Central memory CD8-positive, alpha-beta T cell (primary cell): ENCODE data around the gene DMBT1.

ENCODE experiments used
- ATAC-seq: fragments of 150-1000 bp; cut with Tn5 transposase; replicated peaks from 2 replicates; pipeline ENCODE4 v1.10.0; 2022; ENCODE audit warnings: mild to moderate bottlenecking, moderate FRiP score, moderate number of reproducible peaks; ENCODE audit not compliant: poor library complexity, severe bottlenecking; ENCODE audit errors: extremely low read depth
- DNase-seq, 2 donors: peaks; one replicate each; pipeline ENCODE4 v3.0.0; 2021; ENCODE audit warnings: low spot score in 2 of 2
- H3K27ac Mint-ChIP-seq: one replicate; pipeline ENCODE4 v1.8.0; 2022; ENCODE audit warnings: low read depth, mild to moderate bottlenecking, moderate library complexity, mixed read lengths
- H3K27me3 Mint-ChIP-seq: one replicate; pipeline ENCODE4 v1.8.0; 2022; ENCODE audit warnings: mixed read lengths
- H3K36me3 Mint-ChIP-seq: one replicate; pipeline ENCODE4 v1.8.0; 2022; ENCODE audit warnings: mild to moderate bottlenecking, moderate library complexity, mixed read lengths; ENCODE audit not compliant: insufficient read depth
- H3K4me1 Mint-ChIP-seq: one replicate; pipeline ENCODE4 v1.8.0; 2022; ENCODE audit warnings: mixed read lengths
- H3K4me3 Mint-ChIP-seq: one replicate; pipeline ENCODE4 v1.8.0; 2022; ENCODE audit warnings: mild to moderate bottlenecking, moderate library complexity, mixed read lengths
- H3K9me3 Mint-ChIP-seq: one replicate; pipeline ENCODE4 v1.8.0; 2022; ENCODE audit warnings: mixed read lengths

DMBT1 gene

DNA sequence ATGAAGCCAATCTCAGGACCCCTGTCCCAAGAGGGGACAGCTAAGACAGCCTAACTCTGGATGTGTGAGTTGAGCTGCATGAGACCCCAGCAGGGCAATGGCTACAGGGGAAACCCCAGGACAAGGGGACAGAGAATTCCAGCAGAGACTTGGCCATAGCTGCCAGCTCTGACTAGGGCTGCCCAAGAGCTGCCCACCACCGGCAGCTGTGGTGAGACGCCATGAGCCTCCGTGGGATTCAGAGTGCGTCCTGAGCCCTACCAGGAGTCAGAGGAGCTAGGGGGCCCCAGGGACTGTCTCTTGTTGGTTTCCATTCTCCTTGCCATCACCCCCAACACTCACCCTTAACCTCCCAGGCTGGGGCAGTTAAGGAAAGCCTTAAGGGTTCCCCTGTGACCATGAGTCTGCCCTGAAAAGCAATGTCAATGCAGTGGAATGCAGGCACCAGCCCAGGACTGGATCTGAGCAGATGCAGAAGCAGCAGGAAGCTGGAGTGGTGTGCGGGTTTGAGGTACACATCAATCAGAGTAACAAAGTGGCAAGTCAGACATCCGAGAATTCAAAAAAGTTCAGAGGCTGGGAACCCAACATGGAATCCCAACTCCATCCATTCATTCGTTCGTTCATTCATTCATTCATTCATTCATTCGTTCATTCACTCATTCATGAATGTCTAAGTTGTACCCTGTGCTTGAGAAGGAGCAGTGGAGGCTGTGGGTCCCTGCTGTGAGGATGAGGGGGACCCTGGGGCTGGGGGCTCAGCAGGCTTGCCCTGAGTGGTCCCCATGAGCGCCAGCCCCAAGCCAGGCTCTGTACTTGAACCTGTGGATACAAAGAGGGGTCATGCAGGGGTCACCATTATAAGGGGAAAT, 86.2 kb downstream of the DMBT1 start:
- no peak for DNase-seq
- Mint-ChIP-seq H3K27me3 (peaks cover 29% of the 10 kb centered on the region), H3K4me3 (no peak overlapping the region), H3K4me1 (no peaks in the 10 kb centered on the region), H3K9me3 (no peaks in the 10 kb centered on the region), H3K27ac (no peak overlapping the region), H3K36me3 (no peaks in the 10 kb centered on the region)
- ATAC-seq: no peak

DNA sequence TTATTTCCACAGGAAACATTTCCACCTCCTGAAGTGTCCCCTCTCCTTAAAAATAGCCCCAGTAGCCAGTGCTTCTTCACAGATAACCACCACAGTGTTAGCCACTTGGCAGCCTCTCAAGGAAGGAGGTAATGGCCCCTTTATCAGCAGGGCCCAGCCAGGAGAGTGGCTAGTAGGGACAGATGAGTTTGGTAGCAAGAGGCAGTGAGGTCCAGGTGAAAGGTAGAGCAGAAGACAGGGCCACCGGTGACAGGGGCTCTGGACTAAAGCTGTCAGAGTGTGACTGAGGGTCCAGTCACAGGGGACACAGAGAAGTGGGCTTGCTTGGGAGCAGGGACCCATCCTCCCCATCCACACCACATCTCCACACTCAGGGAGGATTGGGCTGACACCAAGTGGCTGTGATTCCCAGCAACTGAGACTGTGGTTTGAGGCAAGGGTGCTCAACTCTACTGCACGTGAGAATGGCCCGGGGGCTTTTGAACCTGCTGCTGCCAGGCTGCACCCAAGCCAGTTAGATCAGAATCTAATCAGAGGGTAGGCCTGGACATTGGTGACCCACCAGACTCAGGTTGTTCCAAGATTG, 86.9 kb downstream of the DMBT1 start:
- H3K36me3 Mint-ChIP-seq: no peaks in the 10 kb centered on the region
- H3K9me3 Mint-ChIP-seq: no peaks in the 10 kb centered on the region
- peaks cover 36% of the 10 kb centered on the region for H3K27me3 Mint-ChIP-seq

DNA sequence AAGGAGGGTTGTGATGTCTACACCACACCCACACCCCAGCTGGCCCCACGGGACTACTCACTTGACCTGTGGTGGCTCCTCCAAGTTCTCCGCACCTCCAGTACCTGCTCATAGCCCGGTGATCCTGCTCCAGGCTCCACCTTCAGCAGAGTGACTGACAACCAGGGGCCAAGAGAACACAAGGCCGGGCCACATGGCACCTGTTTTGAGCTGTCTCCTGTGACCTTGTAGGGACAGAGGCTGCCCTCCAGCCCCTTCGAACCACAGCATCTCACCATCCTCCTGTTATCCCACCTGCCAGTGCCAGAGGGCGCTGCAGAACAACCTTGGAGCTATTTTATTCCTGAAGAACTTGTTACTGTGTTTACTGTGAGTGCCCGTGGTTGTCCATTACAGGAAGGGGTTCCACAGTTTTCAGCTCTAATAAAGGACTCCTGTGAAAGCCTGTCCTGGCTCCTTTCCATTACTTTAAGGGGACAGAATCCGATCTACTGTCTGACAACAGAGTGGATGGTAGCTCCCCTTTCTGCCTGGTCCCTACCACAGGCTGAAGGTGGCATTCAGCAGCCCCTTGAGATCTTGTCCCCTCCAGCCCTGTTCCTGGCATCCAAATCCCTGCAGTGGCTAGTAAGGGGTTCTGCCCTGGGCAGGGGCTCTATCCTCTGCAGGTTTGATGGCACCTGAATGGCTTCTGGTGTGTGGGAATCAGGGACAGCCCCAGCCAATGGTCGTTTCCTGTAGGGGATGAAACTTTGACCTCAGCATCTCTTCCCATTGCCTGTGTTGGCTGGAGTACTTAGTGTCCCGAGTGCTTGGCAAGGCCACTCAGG, 88.3 kb downstream of the DMBT1 start:
- Mint-ChIP-seq H3K27ac (no peak overlapping the region), H3K9me3 (no peaks in the 10 kb centered on the region), H3K27me3 (peaks cover 50% of the 10 kb centered on the region), H3K36me3 (no peaks in the 10 kb centered on the region), H3K4me3 (no peak overlapping the region), H3K4me1 (no peaks in the 10 kb centered on the region)
- no peak for DNase-seq
- ATAC-seq: no peak

More for the DNA sequence above, 86.9 kb downstream of the DMBT1 start:
- Mint-ChIP-seq H3K27ac (no peak overlapping the region), H3K4me1 (no peaks in the 10 kb centered on the region), H3K4me3 (no peak overlapping the region)
- ATAC-seq (no peak), DNase-seq (no peak)

DNA sequence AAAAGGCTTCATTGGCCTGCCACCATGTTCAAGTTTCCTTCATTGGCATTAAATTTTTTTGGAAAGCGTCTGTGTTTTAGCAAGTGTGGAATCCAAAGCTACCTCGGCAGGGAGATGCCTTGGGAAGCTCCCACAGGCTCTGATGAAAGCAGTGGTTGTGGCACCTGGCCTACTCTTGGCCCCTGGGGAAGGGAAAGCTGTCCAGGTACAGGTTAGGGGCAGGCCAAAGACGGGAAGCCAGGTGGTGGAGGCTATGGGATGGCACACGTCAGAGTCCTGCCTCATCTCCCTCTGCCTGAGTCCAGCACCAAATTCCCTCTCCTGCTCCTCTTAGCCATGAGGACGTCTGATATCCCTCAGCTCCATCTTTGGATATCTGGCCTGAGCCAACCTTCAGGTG, 89.3 kb downstream of the DMBT1 start:
- Mint-ChIP-seq H3K9me3 (no peaks in the 10 kb centered on the region), H3K27me3 (peaks cover 61% of the 10 kb centered on the region), H3K27ac (no peak overlapping the region), H3K4me3 (no peak overlapping the region), H3K36me3 (no peaks in the 10 kb centered on the region), H3K4me1 (no peaks in the 10 kb centered on the region)
- no peak for ATAC-seq
- no peak for DNase-seq

DNA sequence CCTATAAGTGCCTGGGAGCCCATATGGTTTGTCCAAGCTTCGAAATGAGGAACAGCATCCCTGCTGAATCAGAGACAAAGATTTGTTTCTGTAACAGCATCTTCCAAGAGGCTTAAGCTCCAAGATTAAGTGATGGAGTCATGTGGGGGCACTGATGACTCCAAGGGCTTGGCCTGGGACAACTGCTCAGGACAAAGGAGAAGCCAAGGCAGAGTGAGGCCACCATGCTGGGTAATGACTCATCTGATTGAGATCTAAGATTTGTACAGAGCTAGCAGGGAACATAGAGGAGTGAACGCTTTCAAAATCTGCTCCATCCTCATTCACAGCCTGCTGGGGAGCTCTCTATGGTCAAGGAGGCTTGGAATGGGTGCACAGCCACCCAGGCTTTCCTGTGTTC, 89.8 kb downstream of the DMBT1 start:
- Mint-ChIP-seq H3K36me3 (no peaks in the 10 kb centered on the region), H3K27ac (no peak overlapping the region), H3K4me3 (no peak overlapping the region), H3K27me3 (peaks cover 65% of the 10 kb centered on the region), H3K9me3 (no peaks in the 10 kb centered on the region), H3K4me1 (no peaks in the 10 kb centered on the region)
- no peak for ATAC-seq
- DNase-seq: no peak

DNA sequence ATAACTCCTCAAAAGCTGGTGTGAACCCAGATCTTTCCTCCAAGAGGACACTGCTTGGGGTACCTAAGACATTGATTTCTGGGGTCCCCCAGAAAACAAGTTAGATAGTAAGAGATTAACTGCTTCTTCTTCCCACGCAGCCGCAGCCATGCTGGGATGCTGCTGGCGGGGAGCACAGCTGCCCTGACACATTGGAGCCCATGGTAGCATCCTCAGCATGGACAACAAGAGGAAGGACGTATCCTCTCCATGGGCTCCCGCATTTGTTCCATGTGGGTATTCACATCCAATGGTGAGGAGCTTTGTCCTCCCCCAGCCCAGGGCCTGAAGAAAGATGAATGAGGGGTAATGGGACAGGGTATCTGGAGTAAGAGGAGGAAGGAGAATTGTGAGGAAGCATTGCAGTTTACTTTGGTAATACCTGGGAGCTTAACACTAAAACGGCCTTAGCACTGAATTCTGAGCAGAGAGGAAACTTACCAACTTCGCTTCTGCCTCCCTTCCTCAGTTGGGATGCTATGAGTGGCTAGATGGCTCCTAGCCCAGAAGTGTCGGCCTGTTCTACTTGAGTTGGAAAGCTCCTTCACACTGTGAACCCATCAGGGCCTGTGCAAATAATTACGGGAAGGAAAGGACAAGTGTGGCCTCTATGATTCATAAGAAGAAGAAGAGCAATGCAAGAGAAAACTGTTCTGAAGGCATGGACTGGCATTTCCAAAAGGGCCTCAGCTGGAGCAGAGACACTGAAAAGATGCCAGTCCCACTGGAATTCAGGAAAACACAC, 95.2 kb downstream of the DMBT1 start:
- Mint-ChIP-seq H3K27ac (no peak overlapping the region), H3K36me3 (no peaks in the 10 kb centered on the region), H3K9me3 (no peaks in the 10 kb centered on the region), H3K27me3 (peaks cover 56% of the 10 kb centered on the region), H3K4me1 (no peaks in the 10 kb centered on the region), H3K4me3 (no peak overlapping the region)
- no peak for DNase-seq
- no peak for ATAC-seq

DNA sequence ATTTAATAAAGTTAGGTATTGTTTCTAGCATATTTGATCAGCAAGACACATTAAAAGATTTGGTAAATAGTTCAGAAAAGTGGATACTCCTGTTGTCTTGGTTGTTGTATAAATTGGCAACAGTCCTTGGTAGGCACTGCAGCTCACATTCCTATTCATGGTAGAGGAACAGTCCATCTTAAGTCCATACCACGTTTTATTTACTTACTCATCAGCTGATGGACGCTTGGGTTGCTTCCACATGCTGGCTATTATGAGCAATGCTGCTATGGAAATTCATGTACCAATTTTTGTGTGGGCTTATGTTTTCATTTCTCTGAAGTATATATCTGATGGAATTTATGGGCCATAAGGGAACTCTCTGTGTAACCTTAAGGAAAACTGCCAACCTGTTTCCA, 95.8 kb downstream of the DMBT1 start:
- no peak for DNase-seq
- ATAC-seq: no peak
- Mint-ChIP-seq H3K4me1 (no peaks in the 10 kb centered on the region), H3K4me3 (no peak overlapping the region), H3K27me3 (peaks cover 50% of the 10 kb centered on the region), H3K9me3 (no peaks in the 10 kb centered on the region), H3K27ac (no peak overlapping the region), H3K36me3 (no peaks in the 10 kb centered on the region)

DNA sequence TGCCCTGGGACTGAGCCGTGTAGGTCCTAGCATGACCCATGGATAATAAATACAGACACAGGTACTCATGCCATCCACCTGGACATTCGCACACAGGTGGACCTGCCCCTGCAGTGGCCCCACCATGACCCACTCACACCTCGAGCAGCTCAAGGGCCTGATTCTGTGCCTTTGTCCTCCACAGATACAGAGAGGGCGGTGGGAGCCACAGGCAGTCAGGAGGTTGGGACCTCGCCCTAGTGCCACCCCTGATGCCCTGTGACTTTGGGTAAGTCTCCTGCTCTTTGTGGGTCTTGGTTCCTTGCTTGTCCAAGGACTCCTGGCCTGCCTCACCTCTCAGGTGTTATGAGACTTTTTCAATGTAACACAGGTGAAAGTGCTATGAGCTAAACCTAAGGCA, 96.2 kb downstream of the DMBT1 start:
- no peaks in the 10 kb centered on the region for H3K36me3 Mint-ChIP-seq
- H3K4me3 Mint-ChIP-seq: no peak overlapping the region
- no peak for DNase-seq
- ATAC-seq: no peak
- H3K4me1 Mint-ChIP-seq: no peaks in the 10 kb centered on the region
- no peak overlapping the region for H3K27ac Mint-ChIP-seq
- peaks cover 46% of the 10 kb centered on the region for H3K27me3 Mint-ChIP-seq
- no peaks in the 10 kb centered on the region for H3K9me3 Mint-ChIP-seq

DNA sequence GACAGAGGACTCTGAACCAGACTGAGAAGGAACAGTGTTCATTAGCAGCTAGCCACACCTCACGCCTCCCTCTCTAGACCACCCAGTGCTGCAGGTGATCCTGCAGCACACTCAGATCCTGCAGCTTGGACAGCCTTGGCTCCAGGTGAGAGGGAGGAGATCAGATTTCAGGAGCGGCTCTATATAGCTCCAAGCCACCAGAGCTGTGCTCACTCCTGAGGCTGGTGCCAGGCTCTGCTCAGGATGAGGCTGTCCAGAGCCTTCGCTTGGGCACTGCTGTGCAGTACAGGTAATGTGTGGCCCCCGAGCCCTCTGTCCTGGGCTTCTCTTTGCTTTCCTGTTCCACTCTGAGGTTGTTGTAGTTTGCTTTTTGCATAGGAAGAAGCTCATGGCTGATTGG, 96.7 kb downstream of the DMBT1 start:
- H3K9me3 Mint-ChIP-seq: no peaks in the 10 kb centered on the region
- no peak overlapping the region for H3K4me3 Mint-ChIP-seq
- ATAC-seq (no peak), DNase-seq (no peak)
- peaks cover 43% of the 10 kb centered on the region for H3K27me3 Mint-ChIP-seq
- H3K27ac Mint-ChIP-seq: no peak overlapping the region
- H3K4me1 Mint-ChIP-seq: no peaks in the 10 kb centered on the region
- no peaks in the 10 kb centered on the region for H3K36me3 Mint-ChIP-seq

DNA sequence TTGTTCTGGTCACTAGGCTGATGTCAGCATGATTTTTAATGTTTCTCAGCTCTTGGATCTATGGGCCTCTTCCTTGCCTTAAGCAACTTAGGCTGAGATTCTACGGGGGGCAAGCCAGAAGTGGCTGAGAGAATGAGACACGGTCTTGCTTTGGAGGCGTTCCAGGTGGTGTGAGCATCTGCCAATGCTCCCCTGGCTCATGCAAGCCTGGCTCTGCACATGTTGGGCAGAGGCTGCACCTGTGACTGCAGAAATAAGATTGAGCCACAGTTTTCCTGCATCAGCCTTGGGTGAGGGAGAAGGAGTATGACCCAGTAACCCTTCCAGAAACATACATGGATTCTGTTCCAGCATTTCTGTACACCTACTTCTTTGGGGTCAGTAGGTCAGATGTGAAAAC, 97.2 kb downstream of the DMBT1 start:
- H3K36me3 Mint-ChIP-seq: no peaks in the 10 kb centered on the region
- DNase-seq (no peak), ATAC-seq (no peak)
- no peaks in the 10 kb centered on the region for H3K4me1 Mint-ChIP-seq
- peaks cover 43% of the 10 kb centered on the region for H3K27me3 Mint-ChIP-seq
- no peak overlapping the region for H3K4me3 Mint-ChIP-seq
- no peaks in the 10 kb centered on the region for H3K9me3 Mint-ChIP-seq
- H3K27ac Mint-ChIP-seq: no peak overlapping the region

DNA sequence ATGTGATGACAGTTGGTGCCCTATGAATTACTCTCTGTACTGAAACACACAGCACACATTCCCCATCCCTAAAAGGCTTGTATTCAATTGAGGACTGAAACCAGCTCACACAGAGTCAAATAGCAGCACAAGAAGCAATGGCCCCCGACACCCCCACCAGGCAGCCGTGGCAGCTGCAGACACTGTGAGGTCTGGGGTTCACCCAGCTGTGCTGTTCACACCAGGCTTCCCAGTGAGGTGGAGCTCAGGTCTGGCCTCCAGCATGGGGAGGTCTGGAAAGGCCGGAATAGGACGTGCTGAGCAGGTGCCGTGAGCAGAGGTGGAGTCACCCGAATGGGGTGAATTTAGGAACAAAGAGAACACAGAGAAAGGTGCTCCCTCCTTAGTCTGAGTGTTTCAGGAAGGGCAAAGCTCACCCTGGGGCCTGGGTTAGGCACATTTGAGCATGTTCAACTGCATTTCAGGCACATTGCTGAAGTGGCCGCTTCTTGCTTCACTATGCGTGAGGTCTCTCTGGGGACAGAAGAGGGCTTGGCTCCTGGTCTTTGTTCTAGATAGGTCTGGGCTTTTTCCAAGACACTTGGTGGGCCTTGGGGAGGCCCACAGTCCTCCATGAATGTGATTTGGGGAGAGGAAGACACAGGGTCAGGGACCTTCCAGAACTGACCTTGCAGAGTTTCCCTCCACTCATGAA, 97.9 kb downstream of the DMBT1 start:
- Mint-ChIP-seq H3K27ac (no peak overlapping the region), H3K27me3 (peaks cover 43% of the 10 kb centered on the region), H3K4me1 (no peaks in the 10 kb centered on the region), H3K4me3 (no peak overlapping the region), H3K36me3 (no peaks in the 10 kb centered on the region), H3K9me3 (no peaks in the 10 kb centered on the region)
- ATAC-seq (no peak), DNase-seq (no peak)

DNA sequence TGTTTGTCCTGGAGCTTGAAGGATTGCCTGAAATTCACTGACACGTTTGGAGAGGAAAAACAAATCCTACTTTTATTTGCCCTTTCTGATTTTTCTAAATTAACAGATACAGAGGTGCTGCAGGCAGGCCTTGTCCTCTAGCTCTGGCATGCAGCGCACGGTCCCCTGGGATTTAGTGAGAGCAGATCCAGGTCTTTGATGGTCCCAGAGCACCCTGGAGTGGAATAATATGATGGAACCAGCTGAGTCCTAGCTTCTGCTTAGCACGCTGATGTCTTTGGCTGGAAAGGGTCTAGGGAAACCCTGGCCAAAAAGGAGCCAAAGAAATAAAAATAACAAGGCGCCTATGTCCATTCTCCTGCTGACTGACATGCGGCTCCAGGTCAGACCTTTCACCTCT, 98.6 kb downstream of the DMBT1 start:
- ATAC-seq: no peak
- H3K27me3 Mint-ChIP-seq: peaks cover 43% of the 10 kb centered on the region
- no peak for DNase-seq
- no peaks in the 10 kb centered on the region for H3K4me1 Mint-ChIP-seq
- no peaks in the 10 kb centered on the region for H3K9me3 Mint-ChIP-seq
- no peaks in the 10 kb centered on the region for H3K36me3 Mint-ChIP-seq
- no peak overlapping the region for H3K4me3 Mint-ChIP-seq
- H3K27ac Mint-ChIP-seq: no peak overlapping the region
